HT1080 (cell line): ENCODE data around the gene ANGEL1. TPM values are rescaled to one million over a fixed set of nuclear protein-coding genes. Genes with fewer than 3 reads are reported as not detected.

Experiments
- DNase-seq: peaks from one replicate; pipeline ENCODE4 v3.0.0-alpha.2; 2015; ENCODE audit warnings: low read depth
- total RNA-seq: library from RNA; depleted of rRNA; stranded (reverse); fragments of >200 nt; shearing (Covaris generic); gene quantifications from 2 replicates; pipeline ENCODE4 v1.2.3, GENCODE V29; 2014

Gene ANGEL1
- total RNA-seq, 1 experiment from 2014 or later = 3.5 TPM

DNA sequence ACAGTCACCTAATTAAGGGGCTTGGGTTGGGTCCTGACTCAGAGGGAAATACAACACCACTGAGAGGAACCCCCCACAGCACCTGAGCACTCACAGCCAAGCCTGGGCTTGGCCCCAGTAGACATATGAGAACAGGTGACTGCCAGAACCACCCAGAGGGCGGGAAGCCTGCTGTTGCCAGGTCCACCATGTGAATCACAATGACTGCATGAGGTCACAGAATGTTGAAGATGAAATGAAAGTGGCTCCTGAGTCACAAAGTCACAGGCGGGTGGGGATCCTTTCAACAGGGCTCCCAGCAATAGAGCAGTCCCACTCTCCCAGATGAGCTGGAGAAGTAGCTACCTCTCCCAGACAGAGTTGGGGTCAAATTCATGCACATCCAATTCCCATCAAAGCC is 13.4 kb upstream of the ANGEL1 start, which contains the start of gene LRRC74A:
Gene LRRC74A, plus strand, starts transcription at position 287 of the 400 bp plus-strand sequence. CDS start 290 bp downstream, outside the sequence.
- DNase-seq = no peak

DNA sequence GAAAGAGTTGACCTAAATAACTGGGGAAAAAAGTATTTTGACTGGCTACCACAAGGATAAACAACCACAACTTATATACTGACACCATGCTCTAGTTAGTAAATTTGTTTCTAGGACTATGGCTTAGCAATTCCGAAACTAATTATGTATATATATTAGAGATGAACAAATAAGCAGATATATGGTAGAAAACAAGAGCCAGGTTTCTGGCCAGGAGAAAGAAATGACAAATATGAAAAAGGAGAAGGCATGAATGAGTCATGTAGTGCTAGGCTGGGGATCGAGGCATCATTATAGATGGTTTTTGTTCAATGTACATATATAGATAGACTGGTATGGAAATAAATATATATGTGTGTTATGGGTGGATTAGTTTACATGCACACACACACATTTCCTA is 8.0 kb upstream of the ANGEL1 start:
- no peak for DNase-seq

DNA sequence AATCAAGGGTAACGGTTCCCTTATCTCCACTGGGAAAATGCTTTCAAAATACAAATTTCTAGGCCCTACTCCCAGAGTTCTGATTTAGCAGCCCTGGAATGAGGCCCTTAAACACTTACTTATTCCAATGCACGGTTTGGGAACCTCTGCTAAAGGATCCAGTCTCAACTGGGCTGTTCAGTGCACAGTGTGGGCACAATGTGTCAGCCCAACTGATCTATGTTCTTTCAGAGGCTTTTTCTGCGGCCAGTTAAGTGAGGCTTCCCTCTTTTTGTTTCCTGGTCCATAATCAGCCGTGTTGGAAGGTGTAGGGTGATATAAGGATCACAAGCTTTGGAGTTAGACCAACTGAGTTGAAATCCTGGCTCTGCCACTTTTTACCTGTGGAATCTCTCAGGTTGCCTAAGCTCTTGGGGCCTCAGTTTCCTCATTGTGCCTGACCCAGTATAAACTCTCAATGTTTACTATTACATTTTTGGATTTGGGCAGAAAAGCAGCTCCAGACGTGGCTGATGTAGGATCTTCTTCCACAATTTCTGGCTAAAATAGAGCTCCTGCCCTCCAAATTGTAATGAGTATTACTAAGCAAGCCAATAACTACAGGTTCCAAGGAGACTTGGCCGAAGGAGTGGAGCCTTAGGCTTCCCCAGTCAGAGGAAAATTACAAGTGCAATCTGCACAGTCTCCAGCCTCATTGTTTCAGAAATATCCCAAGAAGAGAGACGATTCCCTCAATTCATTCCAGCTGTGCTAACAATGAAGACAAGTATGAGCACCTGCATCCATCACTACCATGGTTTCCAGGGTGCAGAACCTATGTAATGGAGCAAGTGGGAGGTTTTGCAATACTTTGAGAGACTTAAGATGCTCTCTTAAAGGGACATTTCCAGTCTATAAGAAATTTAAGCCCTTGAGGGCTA is 2.3 kb upstream of the ANGEL1 start:
- DNase-seq = no peak

DNA sequence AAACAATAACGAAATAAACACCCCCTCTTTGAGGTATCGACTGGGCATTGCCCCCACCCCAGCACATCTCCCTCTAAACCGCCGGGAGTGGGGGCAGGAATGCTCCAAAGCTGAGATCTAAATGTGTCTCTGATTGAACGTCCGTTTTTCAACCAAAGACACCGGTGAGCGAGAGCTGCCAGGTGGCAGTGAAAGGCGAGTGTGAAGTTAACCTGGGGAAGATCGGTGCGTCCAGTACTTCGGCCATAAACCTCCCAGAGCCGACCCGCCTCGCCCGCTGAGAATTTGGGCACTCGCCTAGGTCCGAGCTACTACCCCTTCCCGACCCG is 625 bp downstream of the ANGEL1 start:
- no peak for DNase-seq

DNA sequence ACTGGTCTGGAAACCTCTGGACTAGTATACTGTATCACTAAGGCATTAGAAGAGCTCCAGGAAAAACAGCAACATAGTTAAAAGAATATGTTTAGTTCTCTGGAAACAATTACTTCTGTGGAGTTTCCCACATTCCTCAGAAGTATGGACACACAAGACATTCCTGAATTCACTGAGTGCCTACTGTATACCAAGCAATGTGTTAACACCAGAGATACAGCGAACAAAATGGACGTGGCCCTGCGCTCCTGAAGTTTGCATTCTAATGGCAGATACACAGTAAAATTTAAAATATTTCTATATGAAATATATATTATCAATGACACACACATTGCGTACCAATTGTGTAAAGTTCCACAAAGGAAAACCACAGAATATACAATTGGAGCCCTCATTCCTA is 1.1 kb downstream of the ANGEL1 start:
- DNase-seq = no peak

DNA sequence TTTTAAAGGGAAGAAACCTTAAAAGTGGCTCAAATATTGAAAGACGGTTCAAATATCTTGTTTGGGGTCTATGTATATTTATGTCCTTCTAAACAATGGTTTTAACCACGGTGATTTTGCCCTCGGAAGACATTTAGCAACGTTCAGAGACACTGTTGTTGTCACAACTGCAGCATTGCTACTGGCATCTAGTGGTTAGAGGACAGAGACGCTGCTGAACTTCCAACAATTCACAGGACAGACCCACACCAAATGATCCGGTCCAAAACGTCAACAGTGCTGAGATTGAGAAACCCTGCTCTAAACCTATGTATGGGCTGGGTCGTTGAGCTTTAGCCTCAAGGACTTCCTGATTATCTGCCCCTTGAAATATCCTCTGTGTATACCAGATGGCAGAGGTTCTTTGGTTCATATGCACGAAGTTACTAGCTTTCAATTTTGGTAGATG is 1.7 kb downstream of the ANGEL1 start:
- DNase-seq = peak; percentile 40

DNA sequence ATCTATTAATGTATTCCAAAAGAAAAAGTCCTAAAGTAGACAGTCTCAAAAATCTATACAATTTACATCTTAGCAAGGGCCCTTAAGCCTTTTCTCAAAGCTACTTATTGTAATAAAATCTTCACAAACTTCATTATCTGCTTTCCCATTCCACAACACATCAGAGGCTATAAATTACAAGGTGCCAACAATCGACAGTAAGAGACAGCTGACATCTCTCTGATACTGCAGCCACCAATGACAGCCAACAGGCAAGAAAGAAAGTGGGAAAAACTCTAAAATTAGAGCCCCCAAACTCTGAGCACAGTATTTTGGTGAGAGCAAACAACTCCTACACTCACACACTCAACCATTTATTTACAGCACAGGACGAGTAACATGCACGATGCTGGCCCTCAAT is 2.2 kb downstream of the ANGEL1 start:
- DNase-seq = no peak

DNA sequence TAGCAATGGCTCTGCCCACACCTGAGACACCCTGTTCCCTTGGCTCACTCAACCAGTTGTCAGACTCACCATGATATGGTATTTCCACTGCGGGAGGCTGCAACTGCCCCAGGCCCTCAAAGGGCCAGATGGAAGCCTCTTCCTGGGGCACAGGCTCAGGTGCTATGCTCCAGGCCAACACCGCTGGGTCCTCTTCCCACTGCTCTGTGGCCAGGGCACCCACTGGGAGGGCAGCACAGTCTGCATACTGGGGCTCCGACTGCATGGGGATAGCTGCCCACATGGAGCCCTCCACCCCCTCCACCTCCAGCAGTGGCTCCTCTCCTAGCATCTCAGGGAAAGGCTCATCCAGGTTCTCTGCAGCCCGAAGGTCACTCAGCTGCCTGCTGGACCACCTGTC is 3.7 kb downstream of the ANGEL1 start:
- no peak for DNase-seq

DNA sequence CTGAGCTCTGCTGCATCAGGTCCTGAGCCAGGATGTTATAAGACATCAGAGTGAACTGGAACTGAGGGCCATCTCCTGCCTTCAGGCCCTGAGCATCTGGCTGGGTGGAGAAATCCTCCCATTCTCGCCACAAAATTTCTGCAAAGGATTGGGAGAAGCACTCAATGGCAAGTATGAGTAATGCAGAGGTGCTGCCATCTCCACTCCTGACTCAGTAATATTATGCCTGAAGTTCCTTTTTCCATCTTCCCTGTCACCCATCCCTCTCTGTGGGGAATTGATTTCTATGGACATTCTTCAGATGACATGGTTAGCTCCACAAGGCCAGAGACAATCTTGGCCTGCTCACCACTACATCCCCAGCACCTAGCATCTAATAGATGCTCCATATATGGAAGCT is 4.7 kb downstream of the ANGEL1 start:
- no peak for DNase-seq

DNA sequence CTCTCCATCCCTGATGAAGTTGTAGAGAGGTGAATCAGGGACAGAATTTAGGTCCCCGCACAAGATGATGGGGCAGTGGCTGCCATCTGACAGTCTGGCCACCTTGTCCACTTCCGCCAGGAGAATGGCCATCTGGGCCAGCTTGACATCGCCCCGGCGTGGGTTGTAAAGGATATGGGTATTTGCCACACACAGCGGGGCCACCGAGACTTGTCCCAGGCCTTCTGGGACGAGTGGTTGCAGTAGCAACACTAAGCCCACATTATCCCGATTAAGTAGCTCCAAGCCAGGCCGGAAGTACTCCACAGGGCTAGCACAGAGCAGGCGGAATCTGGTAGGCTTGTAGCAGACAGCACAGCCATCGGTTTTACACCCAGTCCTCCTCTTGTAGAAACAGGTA is 6.2 kb downstream of the ANGEL1 start:
- DNase-seq = no peak

DNA sequence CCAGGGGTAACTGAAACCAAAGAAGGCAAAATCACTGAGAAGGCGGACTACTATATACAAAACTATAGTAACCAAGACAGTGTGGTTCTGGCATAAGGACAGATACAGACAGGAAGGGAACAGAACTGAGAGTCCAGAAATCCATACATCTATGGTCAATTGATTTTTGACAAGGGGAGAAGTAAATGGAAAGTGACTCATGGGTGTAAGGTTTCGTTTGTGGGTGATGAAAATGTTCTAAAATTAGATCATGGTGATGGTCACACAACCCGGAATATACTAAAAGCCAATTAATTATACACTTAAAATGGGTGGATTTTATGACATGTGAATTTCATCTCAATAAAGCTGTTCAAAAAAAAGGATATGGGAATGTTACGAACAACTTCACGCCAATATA is 18.7 kb downstream of the ANGEL1 start:
- DNase-seq = no peak

DNA sequence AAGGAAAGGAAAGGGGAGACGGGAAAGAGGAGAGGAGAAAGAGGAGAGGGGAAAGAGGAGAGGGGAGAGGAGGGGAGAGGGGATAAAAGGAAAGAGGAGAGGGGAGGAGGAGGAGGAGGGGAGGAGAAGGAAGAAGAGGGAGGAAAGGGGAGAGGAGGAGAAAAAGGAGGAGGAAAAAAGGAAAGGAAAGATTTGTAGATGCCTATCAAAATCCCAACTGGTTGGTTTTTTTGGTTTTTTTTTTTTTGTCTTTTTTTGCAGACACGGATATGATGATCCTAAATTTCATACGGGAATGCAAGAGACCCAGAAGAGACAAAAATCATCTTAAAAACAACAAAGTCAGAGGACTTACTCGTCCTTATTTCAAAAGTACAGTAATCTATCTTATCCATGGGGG is 19.4 kb downstream of the ANGEL1 start:
- DNase-seq = no peak

DNA sequence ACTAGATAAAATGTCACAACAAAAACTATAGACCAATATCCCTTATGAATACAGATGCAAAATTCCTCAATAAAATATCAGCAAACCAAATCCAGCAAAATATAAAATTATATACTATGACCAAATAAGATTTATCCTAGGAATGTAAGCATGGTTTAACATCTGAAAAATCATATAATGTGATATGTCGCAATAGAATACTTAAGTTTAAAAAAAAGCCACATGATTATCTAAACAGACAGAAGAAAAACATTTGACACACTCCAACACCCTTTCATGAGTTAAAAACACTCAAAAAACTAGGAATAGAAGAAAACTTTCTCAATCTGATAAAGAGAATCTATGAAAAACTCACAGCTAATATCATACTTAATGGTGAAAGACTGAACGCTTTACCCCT is 20.3 kb downstream of the ANGEL1 start:
- DNase-seq = no peak

DNA sequence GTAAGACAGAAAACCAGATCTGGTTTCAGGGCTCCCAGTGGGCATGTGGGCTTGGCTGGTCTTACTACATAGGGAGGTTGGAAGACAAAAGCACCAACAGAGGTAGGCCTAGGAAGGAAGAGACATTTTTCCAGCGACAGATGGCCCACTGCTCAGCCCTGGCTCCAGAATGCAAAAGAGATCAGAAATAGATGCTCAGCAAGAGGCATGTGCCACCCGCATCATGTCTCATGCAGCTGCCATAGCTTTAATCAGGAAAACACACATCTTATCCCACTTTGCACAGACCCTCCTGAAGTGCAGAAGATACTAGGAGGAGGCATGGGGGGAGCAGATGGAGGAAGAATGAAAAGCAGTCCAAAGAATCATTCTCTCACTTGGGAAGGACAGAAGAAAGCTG is 26.1 kb downstream of the ANGEL1 start:
- no peak for DNase-seq

DNA sequence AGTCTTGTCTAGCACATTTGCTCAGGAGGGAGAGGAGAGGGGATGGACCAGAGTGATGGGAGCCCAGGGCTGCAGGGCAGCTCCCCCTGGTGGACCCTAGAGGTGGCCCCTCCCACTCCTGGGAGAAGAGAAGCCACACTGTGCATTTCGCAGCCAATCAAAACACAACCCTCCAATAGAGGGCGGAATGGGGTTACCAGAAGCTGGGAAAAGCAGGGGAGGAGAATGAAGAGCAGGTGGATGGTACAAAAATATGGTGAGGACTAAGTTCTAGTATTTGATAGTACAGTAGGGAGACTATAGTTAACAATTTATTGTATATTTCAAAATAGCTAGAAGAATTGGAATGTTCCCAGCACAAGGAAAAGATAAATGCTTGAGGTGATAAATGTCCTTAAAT is 27.8 kb downstream of the ANGEL1 start:
- DNase-seq = peak; percentile 82

DNA sequence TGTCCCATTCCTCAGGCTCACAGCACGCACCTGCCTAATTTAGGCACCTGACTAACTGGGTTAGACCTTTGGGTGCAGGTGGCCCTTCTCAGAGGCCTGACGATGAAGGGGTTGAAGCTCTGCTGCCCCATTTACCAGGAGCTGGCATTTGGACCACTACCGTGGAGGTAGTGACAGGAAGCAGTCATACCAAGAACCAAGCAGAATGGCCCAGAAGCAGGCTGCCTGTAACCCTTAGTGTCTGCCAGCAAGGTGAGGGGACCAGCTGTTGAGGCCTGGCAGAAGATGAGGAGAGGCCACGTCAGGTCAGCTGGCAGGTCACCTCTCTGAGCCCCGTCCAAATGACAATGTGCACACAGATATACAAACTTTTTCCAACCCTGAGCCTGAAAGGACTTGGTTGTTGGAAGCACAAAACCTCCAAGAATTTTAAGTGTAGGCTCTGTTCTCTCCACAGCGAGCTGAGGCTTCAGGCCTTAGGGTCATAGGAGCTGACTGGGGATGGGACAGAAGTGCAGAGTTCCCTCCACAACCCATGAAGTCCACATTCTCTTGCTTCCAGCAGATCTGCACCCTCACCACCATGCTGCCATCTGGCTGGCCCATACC is 28.3 kb downstream of the ANGEL1 start:
- DNase-seq = no peak

DNA sequence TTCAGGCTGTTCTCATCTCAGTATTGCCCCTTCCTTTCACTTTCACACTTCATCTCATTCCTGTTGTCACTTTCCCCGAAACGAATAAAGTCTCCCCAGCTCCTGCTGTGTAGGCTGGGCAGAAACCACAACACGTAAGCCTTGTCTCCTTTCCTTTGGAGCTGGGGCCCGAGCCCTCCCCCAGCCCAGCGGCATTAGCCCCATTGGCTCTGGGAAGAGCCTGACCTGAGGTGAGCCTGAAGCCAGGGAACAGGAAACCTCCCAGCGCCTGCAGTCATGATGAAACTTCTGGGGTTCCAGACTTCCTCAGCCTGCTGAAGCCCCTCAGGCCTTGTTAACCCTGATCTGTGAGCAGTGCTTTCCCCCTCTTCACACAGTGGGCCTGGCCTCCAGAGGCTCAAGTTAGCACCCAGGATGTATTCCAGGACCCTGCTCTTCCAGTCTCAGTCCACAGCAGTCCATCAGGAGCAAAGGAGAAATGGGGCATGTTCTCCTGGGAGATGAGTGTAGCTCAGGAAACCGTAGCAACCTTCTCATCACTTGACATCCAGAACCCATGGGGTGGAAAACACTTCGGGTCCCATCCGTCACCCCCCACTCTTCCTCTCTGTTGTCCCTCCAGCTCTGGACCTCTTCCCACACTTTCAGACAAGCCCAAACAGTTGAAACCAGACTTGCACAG is 29.7 kb downstream of the ANGEL1 start:
- DNase-seq = no peak

DNA sequence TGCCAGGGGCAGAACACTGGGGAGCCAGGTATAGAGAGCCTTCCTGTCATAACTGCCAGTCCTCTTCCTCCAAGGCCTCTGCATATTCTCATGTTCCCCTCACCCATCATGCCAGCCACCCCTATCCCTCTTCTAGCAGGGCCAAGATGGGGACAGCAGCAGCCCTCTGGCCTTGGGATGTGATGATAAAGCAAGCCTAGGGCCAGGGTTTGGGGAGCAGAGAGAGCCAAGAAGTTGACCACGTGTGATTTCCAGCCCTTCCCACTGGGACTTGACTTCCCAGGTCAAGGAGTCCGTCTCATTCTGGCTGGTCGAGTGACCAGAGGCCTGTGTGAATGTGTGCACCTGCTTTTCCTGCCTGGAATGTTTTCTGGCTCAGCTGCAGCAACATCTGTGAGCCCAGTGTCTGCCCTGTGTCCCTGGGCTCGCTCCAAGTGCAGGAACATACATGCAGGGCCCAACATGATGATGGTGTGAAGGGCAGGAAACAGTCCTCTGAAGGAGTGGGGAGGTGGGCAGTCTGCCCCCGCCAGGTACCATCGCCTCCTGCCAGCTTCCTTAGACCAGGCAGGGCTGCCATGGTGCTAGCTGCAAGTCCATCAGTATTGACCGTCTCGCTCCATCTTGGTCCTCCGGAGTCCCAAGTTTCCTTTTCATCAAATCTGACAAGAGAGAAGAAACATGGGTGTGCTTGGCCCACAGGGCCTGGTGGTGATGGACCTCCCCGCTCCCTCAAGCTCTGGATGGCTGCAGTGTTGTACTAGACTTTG is 30.4 kb downstream of the ANGEL1 start:
- DNase-seq = no peak

DNA sequence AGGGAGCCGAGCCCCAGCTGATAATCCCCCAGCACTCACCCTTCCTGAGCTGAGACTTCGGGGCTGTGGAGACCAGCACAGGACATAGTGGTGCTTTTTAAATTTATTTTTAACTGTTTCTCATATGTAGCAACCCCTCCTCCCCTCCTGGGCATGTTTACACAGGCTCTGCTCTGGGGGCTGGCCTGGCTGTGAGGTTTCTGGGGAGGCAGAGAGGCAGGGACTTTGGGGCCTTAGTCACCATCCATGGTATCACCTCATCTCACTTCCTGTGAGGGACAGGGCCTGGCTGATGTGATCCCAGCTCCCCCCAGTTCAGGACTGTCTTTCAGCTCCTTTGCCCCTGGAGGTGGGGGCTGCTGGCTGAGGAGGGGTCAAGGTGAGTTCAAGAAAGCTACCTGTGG is 31.0 kb downstream of the ANGEL1 start:
- no peak for DNase-seq

DNA sequence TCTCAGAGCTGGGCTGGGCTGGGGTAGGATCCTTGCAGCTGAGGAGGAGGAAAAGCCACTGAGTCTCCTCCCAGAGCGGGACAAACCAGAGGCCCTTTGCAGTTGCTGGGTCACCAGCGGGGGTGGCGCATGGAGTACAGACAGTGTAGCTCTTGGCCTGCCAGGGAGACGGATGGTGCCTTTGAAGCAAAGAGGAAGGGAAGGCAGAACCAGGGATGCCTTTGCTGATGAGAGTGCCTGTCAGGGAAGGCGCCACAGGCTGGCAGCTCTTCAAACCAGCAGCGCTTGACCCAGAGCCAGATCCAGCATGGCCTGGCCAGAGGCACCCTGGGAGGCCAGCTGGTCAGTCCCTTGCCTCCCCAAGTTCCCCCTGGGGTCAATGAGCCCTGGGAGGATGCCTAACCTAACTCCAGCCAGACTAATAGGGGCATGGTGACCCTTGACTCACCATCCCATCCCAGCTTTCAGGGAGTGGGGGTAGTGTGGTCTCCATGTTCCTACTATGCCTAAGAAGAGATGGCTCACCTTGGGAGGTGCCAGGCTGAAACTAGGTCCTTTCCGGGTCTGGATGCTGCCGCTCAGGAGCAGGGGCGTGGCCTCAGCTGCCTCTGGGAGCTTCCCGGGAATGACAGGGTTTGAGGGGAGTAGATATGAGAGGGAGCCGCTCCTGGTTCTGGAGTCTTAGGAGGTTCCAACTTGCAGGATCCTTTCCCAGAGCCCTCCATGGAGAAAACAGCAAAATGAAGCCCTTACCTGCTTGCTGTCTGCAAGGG is 31.6 kb downstream of the ANGEL1 start:
- DNase-seq = no peak

DNA sequence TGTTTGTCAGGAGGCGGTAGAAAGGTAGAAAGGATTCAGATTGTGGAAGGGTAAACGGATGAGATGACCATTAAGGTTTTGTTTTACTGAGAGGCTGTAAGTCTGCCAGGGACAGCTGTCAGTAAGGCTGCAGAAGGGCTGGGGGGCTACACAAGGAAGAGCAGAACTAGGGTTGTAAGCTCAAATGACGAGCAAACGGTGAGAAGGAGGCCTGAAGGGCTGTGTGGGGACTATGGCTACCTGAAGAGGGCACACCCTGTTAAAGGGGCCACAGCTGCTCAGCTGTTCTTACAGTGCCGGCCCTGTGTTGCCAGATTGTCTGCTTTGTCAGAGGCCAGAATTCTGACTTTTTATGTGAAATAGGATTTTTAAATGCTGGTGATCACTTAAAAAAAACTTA is 32.3 kb downstream of the ANGEL1 start:
- DNase-seq = no peak
